Bronchial epithelial cell (primary cell): ENCODE results near the gene PTPRN2. TPM values are rescaled to one million over a fixed set of nuclear protein-coding genes. Genes with fewer than 3 reads are reported as not detected.

Experiments used
- DNase-seq: peaks from one replicate; pipeline ENCODE4 v3.0.0-alpha.2; 2010; ENCODE audit warnings: low read depth
- FAIRE-seq: peaks from 2 replicates; lab custom pipeline; 2011; peaks lifted over from hg19 to GRCh38; lab: Jason Lieb, UNC
- H3K27me3 ChIP-seq: 2 replicates; pipeline ENCODE4 v1.5.1; 2011; ENCODE audit warnings: low read length; ENCODE audit not compliant: control insufficient read depth, insufficient read depth
- H3K36me3 ChIP-seq: 2 replicates; pipeline ENCODE4 v1.5.1; 2011; ENCODE audit warnings: low read length; ENCODE audit not compliant: control insufficient read depth, insufficient read depth
- H3K4me3 ChIP-seq: 2 replicates; pipeline ENCODE4 v1.5.1; 2011; ENCODE audit warnings: mild to moderate bottlenecking, low read depth, low read length, control low read depth
- CTCF ChIP-seq: IDR thresholded peaks from 2 replicates; pipeline ENCODE4 v1.5.1; 2011; ENCODE audit warnings: mild to moderate bottlenecking, moderate library complexity, low read length, control low read depth, inconsistent platforms; ENCODE audit not compliant: insufficient read depth, severe bottlenecking
- total RNA-seq: library from RNA; depleted of rRNA; stranded (reverse); fragments of >200 nt; gene quantifications from 2 replicates; pipeline ENCODE4 v1.2.1, GENCODE V29; 2014

PTPRN2 gene
- total RNA-seq, 1 donor from 2014 or later = 1.1 TPM

- FAIRE-seq (no peak), DNase-seq (no peak)
- H3K4me3 ChIP-seq = no peak overlapping the region
- no peaks in the 10 kb centered on the region for H3K36me3 ChIP-seq
- no peaks in the 10 kb centered on the region for H3K27me3 ChIP-seq
- no peak for TF ChIP-seq CTCF
These were observed 585.0 kb downstream of the PTPRN2 start for GRCh38 chr7:158002486-158003080.

GRCh38 chr7:158001621-158002320 lies 585.9 kb downstream of the PTPRN2 start:
- no peaks in the 10 kb centered on the region for H3K36me3 ChIP-seq
- no peak overlapping the region for H3K4me3 ChIP-seq
- H3K27me3 ChIP-seq = no peaks in the 10 kb centered on the region
- peak; percentile 29 for DNase-seq
- FAIRE-seq = no peak
- no peak for TF ChIP-seq CTCF

- no peak for TF ChIP-seq CTCF
- DNase-seq = no peak
- Histone ChIP-seq H3K27me3 (no peaks in the 10 kb centered on the region), H3K4me3 (no peak overlapping the region), H3K36me3 (no peaks in the 10 kb centered on the region)
- FAIRE-seq = no peak
These were observed 586.6 kb downstream of the PTPRN2 start for GRCh38 chr7:158001003-158001402.

GRCh38 chr7:158000160-158000559 lies 587.5 kb downstream of the PTPRN2 start:
- Histone ChIP-seq H3K36me3 (no peaks in the 10 kb centered on the region), H3K27me3 (no peaks in the 10 kb centered on the region), H3K4me3 (no peak overlapping the region)
- FAIRE-seq (no peak), DNase-seq (no peak)
- TF ChIP-seq CTCF = no peak

- FAIRE-seq = no peak
These were observed 588.6 kb downstream of the PTPRN2 start for GRCh38 chr7:157998884-157999552.

More at GRCh38 chr7:157998884-157999552, 588.6 kb downstream of the PTPRN2 start:
- Histone ChIP-seq H3K36me3 (no peaks in the 10 kb centered on the region), H3K4me3 (no peak overlapping the region), H3K27me3 (no peaks in the 10 kb centered on the region)
- no peak for DNase-seq
- no peak for TF ChIP-seq CTCF
